ENCODE measurements around the gene FOXK1. TPM values are rescaled to one million over a fixed set of nuclear protein-coding genes. Genes with fewer than 3 reads are reported as not detected.

The FOXK1 gene
- total RNA-seq, 3 donors from 2014 or later, result 30.1 to 48.5 (median 33.4) TPM

- ATAC-seq, result no peak
- H3K4me1 ChIP-seq (ENCODE audit: low read depth), result no peaks in the 10 kb centered on the region
- no peak for DNase-seq
- H3K9me3 ChIP-seq, result no peaks in the 10 kb centered on the region
- intact Hi-C loops (cut with DNase I, micrococcal nuclease), result no loop called here
- TF ChIP-seq CTCF (IDR thresholded peaks at IDR 0.05), result no peak
- no peak overlapping the region for H3K4me3 ChIP-seq
- H3K36me3 ChIP-seq (ENCODE audit: low read depth), result no peaks in the 10 kb centered on the region
These were observed 49.7 kb downstream of the FOXK1 start for GRCh38 chr7:4731803-4732202.

GRCh38 chr7:4733936-4734528, 51.9 kb downstream of the FOXK1 start:
- H3K9me3 ChIP-seq, result no peaks in the 10 kb centered on the region
- no peaks in the 10 kb centered on the region for H3K36me3 ChIP-seq (ENCODE audit: low read depth)
- DNase-seq (no peak), ATAC-seq (no peak)
- no peaks in the 10 kb centered on the region for H3K4me1 ChIP-seq (ENCODE audit: low read depth)
- intact Hi-C loops (cut with DNase I, micrococcal nuclease), result no loop called here
- H3K4me3 ChIP-seq, result no peak overlapping the region
- no peak for TF ChIP-seq CTCF (IDR thresholded peaks at IDR 0.05)

GRCh38 chr7:4734587-4735345, 52.7 kb downstream of the FOXK1 start:
- no peak for TF ChIP-seq CTCF (IDR thresholded peaks at IDR 0.05)
- ATAC-seq (no peak), DNase-seq (no peak)
- Histone ChIP-seq H3K36me3 (ENCODE audit: low read depth) (no peaks in the 10 kb centered on the region), H3K4me1 (ENCODE audit: low read depth) (no peaks in the 10 kb centered on the region), H3K9me3 (no peaks in the 10 kb centered on the region), H3K4me3 (no peak overlapping the region)
- intact Hi-C loops (cut with DNase I, micrococcal nuclease), result no loop called here

GRCh38 chr7:4737300-4737699, 55.2 kb downstream of the FOXK1 start:
- Histone ChIP-seq H3K36me3 (ENCODE audit: low read depth) (no peaks in the 10 kb centered on the region), H3K9me3 (no peaks in the 10 kb centered on the region), H3K4me1 (ENCODE audit: low read depth) (peaks cover 10% of the 10 kb centered on the region), H3K4me3 (no peak overlapping the region)
- DNase-seq, result no peak
- intact Hi-C loops (cut with DNase I, micrococcal nuclease), result no loop called here
- TF ChIP-seq CTCF (IDR thresholded peaks at IDR 0.05), result no peak
- no peak for ATAC-seq

DNA sequence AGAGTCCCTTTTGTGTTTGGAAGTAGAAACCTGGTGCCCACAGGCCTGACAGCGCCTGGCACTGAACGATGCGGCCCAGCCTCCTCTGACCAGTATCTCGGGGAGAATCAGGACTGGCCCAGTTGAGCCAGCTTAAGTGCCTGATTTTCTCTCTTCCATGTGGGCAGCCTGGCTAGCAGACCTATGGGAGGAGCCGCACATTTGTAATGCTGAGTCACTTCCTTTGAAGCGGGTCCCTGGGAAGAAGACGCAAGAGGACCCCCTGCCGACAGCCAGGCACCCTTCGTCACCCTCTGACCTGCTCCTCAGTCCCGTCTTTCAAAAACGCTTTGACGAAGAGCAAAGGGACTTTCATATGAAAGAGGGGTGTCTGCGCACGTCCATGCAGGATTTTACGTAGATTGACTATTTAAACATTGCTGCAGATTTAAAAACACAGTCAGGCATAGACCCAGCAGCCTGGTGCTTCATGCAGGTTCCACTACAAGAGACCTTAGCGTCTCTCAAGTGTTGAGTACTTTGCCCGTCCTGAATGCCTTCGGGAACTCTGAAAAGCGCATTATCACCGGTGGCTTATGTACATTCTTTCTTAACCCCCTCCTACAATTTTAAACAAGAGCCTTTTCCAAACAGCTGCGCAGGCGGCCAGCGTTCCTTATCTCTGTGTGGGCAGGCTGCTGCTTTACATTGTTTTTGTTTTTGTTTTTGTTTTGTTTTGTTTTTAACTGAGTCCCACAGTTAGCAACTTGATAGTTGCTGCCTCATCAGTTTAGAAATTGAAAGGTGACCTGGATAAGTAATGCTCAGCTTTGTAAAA, 56.8 kb downstream of the FOXK1 start:
- Histone ChIP-seq H3K36me3 (ENCODE audit: low read depth) (no peaks in the 10 kb centered on the region), H3K4me1 (ENCODE audit: low read depth) (peaks cover 19% of the 10 kb centered on the region), H3K9me3 (no peaks in the 10 kb centered on the region), H3K4me3 (no peak overlapping the region)
- intact Hi-C loops (cut with DNase I, micrococcal nuclease), result no loop called here
- ATAC-seq (no peak), DNase-seq (no peak)
- no peak for TF ChIP-seq CTCF (IDR thresholded peaks at IDR 0.05)
